Testis (tissue), 2 donors: ENCODE measurements around the gene KIF21B.

Experiments
- CTCF ChIP-seq, 3 experiments: fragments of 450-650 bp in 2 of 3; fragments of 200-600 bp in 1 of 3; sonication (generic) in 1 of 3; IDR thresholded peaks; one replicate each; pipeline ENCODE4 v1.5.1; 2016 to 2019; ENCODE audit warnings: antibody characterized with exemption in 3 of 3, mild to moderate bottlenecking in 2 of 3, moderate library complexity in 1 of 3
- POLR2A ChIP-seq: fragments of 450-650 bp; IDR thresholded peaks from one replicate; pipeline ENCODE4 v1.6.1; 2017; ENCODE audit warnings: antibody characterized with exemption, mild to moderate bottlenecking, moderate library complexity

GRCh38 chr1:200991097-200991614 is 32.4 kb downstream of the KIF21B start:
- TF ChIP-seq CTCF (IDR thresholded peaks at IDR 0.05) (no peak), POLR2A (no peak)
